HEK293 (cell line): ENCODE data around the gene CLCN2.

Experiments used
- HOXC10 ChIP-seq: sonication (generic); formaldehyde crosslinking; IDR thresholded peaks from 2 replicates; pipeline ENCODE4 v1.8.1; 2023; ENCODE audit warnings: mild to moderate bottlenecking, missing genetic modification reagents
- ZBTB7A ChIP-seq: fragments of 450-650 bp; formaldehyde crosslinking; IDR thresholded peaks from 2 replicates; pipeline ENCODE4 v1.5.1; 2016; ENCODE audit warnings: low read depth, missing biosample characterization, missing genetic modification characterization
- ZFHX2 ChIP-seq: fragments of 450-650 bp; formaldehyde crosslinking; conservative IDR thresholded peaks from 2 replicates; pipeline ENCODE4 v1.5.1; 2016; ENCODE audit warnings: missing biosample characterization, missing genetic modification characterization
- ZNF133 ChIP-seq: fragments of 450-650 bp; formaldehyde crosslinking; IDR thresholded peaks from 2 replicates; pipeline ENCODE4 v1.5.1; 2016; ENCODE audit warnings: missing biosample characterization, missing genetic modification characterization
- ZNF623 ChIP-seq: fragments of 450-650 bp; formaldehyde crosslinking; IDR thresholded peaks from 2 replicates; pipeline ENCODE4 v1.5.1; 2016; ENCODE audit warnings: missing biosample characterization, missing genetic modification characterization
- ZNF624 ChIP-seq: fragments of 450-650 bp; formaldehyde crosslinking; IDR thresholded peaks from 2 replicates; pipeline ENCODE4 v1.5.1; 2017; ENCODE audit warnings: missing biosample characterization, missing genetic modification characterization
- ZNF747 ChIP-seq: fragments of 450-650 bp; formaldehyde crosslinking; IDR thresholded peaks from 2 replicates; pipeline ENCODE4 v1.5.1; 2016; ENCODE audit warnings: missing biosample characterization, missing genetic modification characterization
- ZNF776 ChIP-seq: fragments of 450-650 bp; formaldehyde crosslinking; IDR thresholded peaks from 2 replicates; pipeline ENCODE4 v1.5.0; 2017; ENCODE audit warnings: missing biosample characterization, missing genetic modification characterization, borderline replicate concordance
- TF ChIP-seq, protein P1 (sequence below): fragments of 450-650 bp; formaldehyde crosslinking; IDR thresholded peaks from 2 replicates; pipeline ENCODE4 v1.5.1; 2016; ENCODE audit warnings: missing biosample characterization, missing genetic modification characterization
- TF ChIP-seq, protein P2 (sequence below): fragments of 450-650 bp; formaldehyde crosslinking; IDR thresholded peaks from 2 replicates; pipeline ENCODE4 v1.5.1; 2017; ENCODE audit warnings: missing biosample characterization, missing genetic modification characterization
- TF ChIP-seq, protein P3 (sequence below): fragments of 450-650 bp; formaldehyde crosslinking; IDR thresholded peaks from 2 replicates; pipeline ENCODE4 v1.5.1; 2016; ENCODE audit warnings: missing biosample characterization, missing genetic modification characterization
- TF ChIP-seq, protein P4 (sequence below): fragments of 450-650 bp; formaldehyde crosslinking; IDR thresholded peaks from 2 replicates; pipeline ENCODE4 v1.5.1; 2017; ENCODE audit warnings: missing biosample characterization, missing genetic modification characterization
- TF ChIP-seq, protein P5 (sequence below): IDR thresholded peaks from 2 replicates; pipeline ENCODE4 v1.6.1; 2011; ENCODE audit warnings: mild to moderate bottlenecking, low read depth, low read length, borderline replicate concordance
- TF ChIP-seq, protein P6 (sequence below): fragments of 450-650 bp; IDR thresholded peaks from 2 replicates; pipeline ENCODE4 v1.5.1; 2018; ENCODE audit warnings: missing biosample characterization, mild to moderate bottlenecking, missing genetic modification characterization

DNA sequence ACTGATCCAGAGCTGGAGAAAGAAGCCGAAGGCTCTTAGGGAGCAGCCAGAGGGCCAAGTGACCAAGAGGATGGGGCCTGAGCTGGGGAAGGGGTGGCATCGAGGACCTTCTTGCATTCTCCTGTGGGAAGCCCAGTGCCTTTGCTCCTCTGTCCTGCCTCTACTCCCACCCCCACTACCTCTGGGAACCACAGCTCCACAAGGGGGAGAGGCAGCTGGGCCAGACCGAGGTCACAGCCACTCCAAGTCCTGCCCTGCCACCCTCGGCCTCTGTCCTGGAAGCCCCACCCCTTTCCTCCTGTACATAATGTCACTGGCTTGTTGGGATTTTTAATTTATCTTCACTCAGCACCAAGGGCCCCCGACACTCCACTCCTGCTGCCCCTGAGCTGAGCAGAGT is 28.0 kb upstream of the CLCN2 start:
- TF ChIP-seq, protein P1, sequence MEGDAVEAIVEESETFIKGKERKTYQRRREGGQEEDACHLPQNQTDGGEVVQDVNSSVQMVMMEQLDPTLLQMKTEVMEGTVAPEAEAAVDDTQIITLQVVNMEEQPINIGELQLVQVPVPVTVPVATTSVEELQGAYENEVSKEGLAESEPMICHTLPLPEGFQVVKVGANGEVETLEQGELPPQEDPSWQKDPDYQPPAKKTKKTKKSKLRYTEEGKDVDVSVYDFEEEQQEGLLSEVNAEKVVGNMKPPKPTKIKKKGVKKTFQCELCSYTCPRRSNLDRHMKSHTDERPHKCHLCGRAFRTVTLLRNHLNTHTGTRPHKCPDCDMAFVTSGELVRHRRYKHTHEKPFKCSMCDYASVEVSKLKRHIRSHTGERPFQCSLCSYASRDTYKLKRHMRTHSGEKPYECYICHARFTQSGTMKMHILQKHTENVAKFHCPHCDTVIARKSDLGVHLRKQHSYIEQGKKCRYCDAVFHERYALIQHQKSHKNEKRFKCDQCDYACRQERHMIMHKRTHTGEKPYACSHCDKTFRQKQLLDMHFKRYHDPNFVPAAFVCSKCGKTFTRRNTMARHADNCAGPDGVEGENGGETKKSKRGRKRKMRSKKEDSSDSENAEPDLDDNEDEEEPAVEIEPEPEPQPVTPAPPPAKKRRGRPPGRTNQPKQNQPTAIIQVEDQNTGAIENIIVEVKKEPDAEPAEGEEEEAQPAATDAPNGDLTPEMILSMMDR (tag by site-specific recombination): no peak
- TF ChIP-seq ZNF776 (tag by site-specific recombination) (no peak), HOXC10 (CRISPR knock-in tag) (no peak), ZNF623 (tag by site-specific recombination) (no peak), ZNF747 (no peak), ZBTB7A (tag by site-specific recombination) (no peak), ZNF624 (tag by site-specific recombination) (no peak), ZFHX2 (tag by site-specific recombination) (no peak), ZNF133 (no peak)
- TF ChIP-seq, protein P2, sequence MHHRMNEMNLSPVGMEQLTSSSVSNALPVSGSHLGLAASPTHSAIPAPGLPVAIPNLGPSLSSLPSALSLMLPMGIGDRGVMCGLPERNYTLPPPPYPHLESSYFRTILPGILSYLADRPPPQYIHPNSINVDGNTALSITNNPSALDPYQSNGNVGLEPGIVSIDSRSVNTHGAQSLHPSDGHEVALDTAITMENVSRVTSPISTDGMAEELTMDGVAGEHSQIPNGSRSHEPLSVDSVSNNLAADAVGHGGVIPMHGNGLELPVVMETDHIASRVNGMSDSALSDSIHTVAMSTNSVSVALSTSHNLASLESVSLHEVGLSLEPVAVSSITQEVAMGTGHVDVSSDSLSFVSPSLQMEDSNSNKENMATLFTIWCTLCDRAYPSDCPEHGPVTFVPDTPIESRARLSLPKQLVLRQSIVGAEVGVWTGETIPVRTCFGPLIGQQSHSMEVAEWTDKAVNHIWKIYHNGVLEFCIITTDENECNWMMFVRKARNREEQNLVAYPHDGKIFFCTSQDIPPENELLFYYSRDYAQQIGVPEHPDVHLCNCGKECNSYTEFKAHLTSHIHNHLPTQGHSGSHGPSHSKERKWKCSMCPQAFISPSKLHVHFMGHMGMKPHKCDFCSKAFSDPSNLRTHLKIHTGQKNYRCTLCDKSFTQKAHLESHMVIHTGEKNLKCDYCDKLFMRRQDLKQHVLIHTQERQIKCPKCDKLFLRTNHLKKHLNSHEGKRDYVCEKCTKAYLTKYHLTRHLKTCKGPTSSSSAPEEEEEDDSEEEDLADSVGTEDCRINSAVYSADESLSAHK (tag by site-specific recombination): no peak
- TF ChIP-seq, protein P3, sequence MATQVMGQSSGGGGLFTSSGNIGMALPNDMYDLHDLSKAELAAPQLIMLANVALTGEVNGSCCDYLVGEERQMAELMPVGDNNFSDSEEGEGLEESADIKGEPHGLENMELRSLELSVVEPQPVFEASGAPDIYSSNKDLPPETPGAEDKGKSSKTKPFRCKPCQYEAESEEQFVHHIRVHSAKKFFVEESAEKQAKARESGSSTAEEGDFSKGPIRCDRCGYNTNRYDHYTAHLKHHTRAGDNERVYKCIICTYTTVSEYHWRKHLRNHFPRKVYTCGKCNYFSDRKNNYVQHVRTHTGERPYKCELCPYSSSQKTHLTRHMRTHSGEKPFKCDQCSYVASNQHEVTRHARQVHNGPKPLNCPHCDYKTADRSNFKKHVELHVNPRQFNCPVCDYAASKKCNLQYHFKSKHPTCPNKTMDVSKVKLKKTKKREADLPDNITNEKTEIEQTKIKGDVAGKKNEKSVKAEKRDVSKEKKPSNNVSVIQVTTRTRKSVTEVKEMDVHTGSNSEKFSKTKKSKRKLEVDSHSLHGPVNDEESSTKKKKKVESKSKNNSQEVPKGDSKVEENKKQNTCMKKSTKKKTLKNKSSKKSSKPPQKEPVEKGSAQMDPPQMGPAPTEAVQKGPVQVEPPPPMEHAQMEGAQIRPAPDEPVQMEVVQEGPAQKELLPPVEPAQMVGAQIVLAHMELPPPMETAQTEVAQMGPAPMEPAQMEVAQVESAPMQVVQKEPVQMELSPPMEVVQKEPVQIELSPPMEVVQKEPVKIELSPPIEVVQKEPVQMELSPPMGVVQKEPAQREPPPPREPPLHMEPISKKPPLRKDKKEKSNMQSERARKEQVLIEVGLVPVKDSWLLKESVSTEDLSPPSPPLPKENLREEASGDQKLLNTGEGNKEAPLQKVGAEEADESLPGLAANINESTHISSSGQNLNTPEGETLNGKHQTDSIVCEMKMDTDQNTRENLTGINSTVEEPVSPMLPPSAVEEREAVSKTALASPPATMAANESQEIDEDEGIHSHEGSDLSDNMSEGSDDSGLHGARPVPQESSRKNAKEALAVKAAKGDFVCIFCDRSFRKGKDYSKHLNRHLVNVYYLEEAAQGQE (tag by site-specific recombination): no peak
- TF ChIP-seq, protein P4, sequence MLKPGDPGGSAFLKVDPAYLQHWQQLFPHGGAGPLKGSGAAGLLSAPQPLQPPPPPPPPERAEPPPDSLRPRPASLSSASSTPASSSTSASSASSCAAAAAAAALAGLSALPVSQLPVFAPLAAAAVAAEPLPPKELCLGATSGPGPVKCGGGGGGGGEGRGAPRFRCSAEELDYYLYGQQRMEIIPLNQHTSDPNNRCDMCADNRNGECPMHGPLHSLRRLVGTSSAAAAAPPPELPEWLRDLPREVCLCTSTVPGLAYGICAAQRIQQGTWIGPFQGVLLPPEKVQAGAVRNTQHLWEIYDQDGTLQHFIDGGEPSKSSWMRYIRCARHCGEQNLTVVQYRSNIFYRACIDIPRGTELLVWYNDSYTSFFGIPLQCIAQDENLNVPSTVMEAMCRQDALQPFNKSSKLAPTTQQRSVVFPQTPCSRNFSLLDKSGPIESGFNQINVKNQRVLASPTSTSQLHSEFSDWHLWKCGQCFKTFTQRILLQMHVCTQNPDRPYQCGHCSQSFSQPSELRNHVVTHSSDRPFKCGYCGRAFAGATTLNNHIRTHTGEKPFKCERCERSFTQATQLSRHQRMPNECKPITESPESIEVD (tag by site-specific recombination): no peak
- TF ChIP-seq, protein P5, sequence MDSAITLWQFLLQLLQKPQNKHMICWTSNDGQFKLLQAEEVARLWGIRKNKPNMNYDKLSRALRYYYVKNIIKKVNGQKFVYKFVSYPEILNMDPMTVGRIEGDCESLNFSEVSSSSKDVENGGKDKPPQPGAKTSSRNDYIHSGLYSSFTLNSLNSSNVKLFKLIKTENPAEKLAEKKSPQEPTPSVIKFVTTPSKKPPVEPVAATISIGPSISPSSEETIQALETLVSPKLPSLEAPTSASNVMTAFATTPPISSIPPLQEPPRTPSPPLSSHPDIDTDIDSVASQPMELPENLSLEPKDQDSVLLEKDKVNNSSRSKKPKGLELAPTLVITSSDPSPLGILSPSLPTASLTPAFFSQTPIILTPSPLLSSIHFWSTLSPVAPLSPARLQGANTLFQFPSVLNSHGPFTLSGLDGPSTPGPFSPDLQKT: no peak
- TF ChIP-seq, protein P6, sequence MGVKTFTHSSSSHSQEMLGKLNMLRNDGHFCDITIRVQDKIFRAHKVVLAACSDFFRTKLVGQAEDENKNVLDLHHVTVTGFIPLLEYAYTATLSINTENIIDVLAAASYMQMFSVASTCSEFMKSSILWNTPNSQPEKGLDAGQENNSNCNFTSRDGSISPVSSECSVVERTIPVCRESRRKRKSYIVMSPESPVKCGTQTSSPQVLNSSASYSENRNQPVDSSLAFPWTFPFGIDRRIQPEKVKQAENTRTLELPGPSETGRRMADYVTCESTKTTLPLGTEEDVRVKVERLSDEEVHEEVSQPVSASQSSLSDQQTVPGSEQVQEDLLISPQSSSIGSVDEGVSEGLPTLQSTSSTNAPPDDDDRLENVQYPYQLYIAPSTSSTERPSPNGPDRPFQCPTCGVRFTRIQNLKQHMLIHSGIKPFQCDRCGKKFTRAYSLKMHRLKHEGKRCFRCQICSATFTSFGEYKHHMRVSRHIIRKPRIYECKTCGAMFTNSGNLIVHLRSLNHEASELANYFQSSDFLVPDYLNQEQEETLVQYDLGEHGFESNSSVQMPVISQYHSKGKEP: no peak
